ENCODE data around the gene GPC3. TPM values are rescaled to one million over a fixed set of nuclear protein-coding genes. Genes with fewer than 3 reads are reported as not detected.

The GPC3 gene
- total and polyA plus RNA-seq, 2 donors (not counting 3 experiments of a cell fraction or from before 2014, with no cell fraction given), result not detected

- no peak for FAIRE-seq
- Histone ChIP-seq H3K4me2 (ENCODE audit: insufficient read depth, low read length) (no peak overlapping the region), H3K27me3 (ENCODE audit: control insufficient read depth in 2 of 2, insufficient read depth in 2 of 2, low read length in 2 of 2) (no peaks in the 10 kb centered on the region), H4K20me1 (replicated peaks; ENCODE audit: control insufficient read depth, extremely low read depth, insufficient read depth, low read length) (no peaks in the 10 kb centered on the region), H2AFZ (ENCODE audit: low read depth, low read length) (no peak overlapping the region), H3K27ac (ENCODE audit: insufficient read depth, low read depth, low read length) (no peak overlapping the region), H3K9me1 (replicated peaks; ENCODE audit: control insufficient read depth, extremely low read depth, insufficient read depth, low read length) (no peaks in the 10 kb centered on the region), H3K36me3 (ENCODE audit: control insufficient read depth in 2 of 2, extremely low read depth in 1 of 2, insufficient read depth in 2 of 2, low read length in 2 of 2) (no peaks in the 10 kb centered on the region), H3K4me3 (replicated peaks in 1 of 3; ENCODE audit: insufficient read depth in 1 of 3, low read depth in 1 of 3, low read length in 3 of 3) (no peak overlapping the region), H3K9ac (replicated peaks; ENCODE audit: extremely low read depth, insufficient read depth, low read length) (no peak overlapping the region), H3K79me2 (ENCODE audit: control insufficient read depth, insufficient read depth, low read length) (no peaks in the 10 kb centered on the region), H3K9me3 (replicated peaks; ENCODE audit: control insufficient read depth, insufficient read depth, low read length) (no peaks in the 10 kb centered on the region), H3K4me1 (ENCODE audit: control insufficient read depth, extremely low read depth, insufficient read depth, low read length) (no peaks in the 10 kb centered on the region)
- TF ChIP-seq FOS (IDR thresholded peaks at IDR 0.05; ENCODE audit: borderline replicate concordance, insufficient read depth, low read length), result no peak
- TF ChIP-seq POLR2A (IDR thresholded peaks at IDR 0.05; ENCODE audit: low read depth, low read length), result no peak
- BruUV-seq (replicated peaks), result no TSS peak
- ChIA-PET POLR2A (no interaction called here), CTCF (no interaction called here)
- dilution Hi-C loops (cut with MboI; ENCODE audit: extremely low pct_ligation_motif_present, low sequenced_read_pairs) (no loop called here), intact Hi-C loops (cut with micrococcal nuclease) (no loop called here)
- no peak for DNase-seq (ENCODE audit: low read depth, low spot score)
Measured at GRCh38 chrX:133598601-133599335, 386.6 kb downstream of the GPC3 start.

- ChIA-PET POLR2A (no interaction called here), CTCF (no interaction called here)
- Histone ChIP-seq H4K20me1 (replicated peaks; ENCODE audit: control insufficient read depth, extremely low read depth, insufficient read depth, low read length) (no peaks in the 10 kb centered on the region), H2AFZ (ENCODE audit: low read depth, low read length) (no peak overlapping the region), H3K4me2 (ENCODE audit: insufficient read depth, low read length) (no peak overlapping the region), H3K9ac (replicated peaks; ENCODE audit: extremely low read depth, insufficient read depth, low read length) (no peak overlapping the region), H3K27ac (ENCODE audit: insufficient read depth, low read depth, low read length) (no peak overlapping the region), H3K4me3 (replicated peaks in 1 of 3; ENCODE audit: insufficient read depth in 1 of 3, low read depth in 1 of 3, low read length in 3 of 3) (no peak overlapping the region), H3K4me1 (ENCODE audit: control insufficient read depth, extremely low read depth, insufficient read depth, low read length) (no peaks in the 10 kb centered on the region), H3K79me2 (ENCODE audit: control insufficient read depth, insufficient read depth, low read length) (no peaks in the 10 kb centered on the region), H3K27me3 (ENCODE audit: control insufficient read depth in 2 of 2, insufficient read depth in 2 of 2, low read length in 2 of 2) (no peaks in the 10 kb centered on the region), H3K36me3 (ENCODE audit: control insufficient read depth in 2 of 2, extremely low read depth in 1 of 2, insufficient read depth in 2 of 2, low read length in 2 of 2) (no peaks in the 10 kb centered on the region), H3K9me1 (replicated peaks; ENCODE audit: control insufficient read depth, extremely low read depth, insufficient read depth, low read length) (no peaks in the 10 kb centered on the region), H3K9me3 (replicated peaks; ENCODE audit: control insufficient read depth, insufficient read depth, low read length) (no peaks in the 10 kb centered on the region)
- BruUV-seq (replicated peaks), result no TSS peak
- dilution Hi-C loops (cut with MboI; ENCODE audit: extremely low pct_ligation_motif_present, low sequenced_read_pairs) (no loop called here), intact Hi-C loops (cut with micrococcal nuclease) (no loop called here)
- DNase-seq (ENCODE audit: low read depth, low spot score) (no peak), FAIRE-seq (no peak)
- TF ChIP-seq MAX (IDR thresholded peaks at IDR 0.05; ENCODE audit: insufficient read depth, insufficient read length) (no peak), POLR2A (IDR thresholded peaks at IDR 0.05; ENCODE audit: low read depth, low read length) (no peak), POLR2AphosphoS5 (IDR thresholded peaks at IDR 0.05; ENCODE audit: insufficient read depth, low read depth, low read length) (no peak), EZH2 (IDR thresholded peaks at IDR 0.05; ENCODE audit: borderline replicate concordance, low read depth, low read length, severe bottlenecking) (no peak), FOS (IDR thresholded peaks at IDR 0.05; ENCODE audit: borderline replicate concordance, insufficient read depth, low read length) (no peak)
Measured at GRCh38 chrX:133594156-133594555, 391.2 kb downstream of the GPC3 start.
